Posterior cingulate gyrus (tissue), 11 donors: Measurements from ENCODE around the gene PLEKHO2.
"Not testable (repeated sequence)": the region's sequence is repeated elsewhere in the genome, so short reads cannot be mapped to it uniquely, and the experiment has no call there.

Source experiments
- DNase-seq, 10 donors: peaks; one replicate each; pipeline versions ENCODE4 v3.0.0 to v3.0.0-alpha.2; 2020 to 2021; ENCODE audit warnings: mixed read lengths in 3 of 10
- intact Hi-C: fragments of 100-400 bp; cut with DNase I; formaldehyde crosslinking; loops from one replicate; pipeline ENCODE4 v1.15.1; 2023

PLEKHO2 gene, protein sequence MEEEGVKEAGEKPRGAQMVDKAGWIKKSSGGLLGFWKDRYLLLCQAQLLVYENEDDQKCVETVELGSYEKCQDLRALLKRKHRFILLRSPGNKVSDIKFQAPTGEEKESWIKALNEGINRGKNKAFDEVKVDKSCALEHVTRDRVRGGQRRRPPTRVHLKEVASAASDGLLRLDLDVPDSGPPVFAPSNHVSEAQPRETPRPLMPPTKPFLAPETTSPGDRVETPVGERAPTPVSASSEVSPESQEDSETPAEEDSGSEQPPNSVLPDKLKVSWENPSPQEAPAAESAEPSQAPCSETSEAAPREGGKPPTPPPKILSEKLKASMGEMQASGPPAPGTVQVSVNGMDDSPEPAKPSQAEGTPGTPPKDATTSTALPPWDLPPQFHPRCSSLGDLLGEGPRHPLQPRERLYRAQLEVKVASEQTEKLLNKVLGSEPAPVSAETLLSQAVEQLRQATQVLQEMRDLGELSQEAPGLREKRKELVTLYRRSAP

GRCh38 chr15:64841344-64842095 is at the start of gene PLEKHO2:
PLEKHO2 (plus strand) TSS chr15:64841915; CDS start chr15:64842017, 102 bp downstream.
- intact Hi-C loops: loop anchor here (2.0 to 5.0 kb wide), 2 partner anchors 15 to 56 kb away; no protein-coding TSS in a partner anchor
- DNase-seq: peak; percentile 82 to 98 (median 89)

- DNase-seq: no peak
- intact Hi-C loops: no loop called here
These were observed 49.4 kb upstream of the PLEKHO2 start for GRCh38 chr15:64792282-64792681.

- not testable (repeated sequence) for DNase-seq
These were observed 46.4 kb upstream of the PLEKHO2 start for GRCh38 chr15:64795299-64795698.

GRCh38 chr15:64795921-64796320 is 45.8 kb upstream of the PLEKHO2 start:
- DNase-seq, intact Hi-C loops: not testable (repeated sequence)

More at GRCh38 chr15:64795299-64795698, 46.4 kb upstream of the PLEKHO2 start:
- intact Hi-C loops: not testable (repeated sequence)

GRCh38 chr15:64798905-64799304 is 42.8 kb upstream of the PLEKHO2 start:
- DNase-seq, intact Hi-C loops: not testable (repeated sequence)

DNA sequence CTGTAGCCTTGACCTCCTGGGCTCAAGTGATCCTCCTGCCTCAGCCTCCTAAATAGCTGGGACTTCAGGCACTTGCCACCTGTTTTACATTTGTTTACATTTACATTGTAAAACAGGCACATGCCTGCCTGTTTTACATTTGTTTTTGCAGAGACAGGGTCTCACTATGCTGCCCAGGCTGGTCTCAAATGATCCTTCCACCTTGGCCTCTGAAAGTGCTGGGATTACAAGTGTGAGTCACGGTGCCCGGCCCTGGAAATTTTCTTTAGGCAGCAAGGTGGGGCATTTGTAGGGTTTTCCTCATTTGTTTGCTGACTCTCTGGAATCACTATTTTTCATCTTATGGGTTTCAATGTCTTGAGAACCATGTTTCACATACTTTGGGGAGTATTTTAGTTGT is 41.2 kb upstream of the PLEKHO2 start:
- no peak for DNase-seq
- intact Hi-C loops: no loop called here

GRCh38 chr15:64803526-64803925 is 38.2 kb upstream of the PLEKHO2 start:
- DNase-seq: no peak

DNA sequence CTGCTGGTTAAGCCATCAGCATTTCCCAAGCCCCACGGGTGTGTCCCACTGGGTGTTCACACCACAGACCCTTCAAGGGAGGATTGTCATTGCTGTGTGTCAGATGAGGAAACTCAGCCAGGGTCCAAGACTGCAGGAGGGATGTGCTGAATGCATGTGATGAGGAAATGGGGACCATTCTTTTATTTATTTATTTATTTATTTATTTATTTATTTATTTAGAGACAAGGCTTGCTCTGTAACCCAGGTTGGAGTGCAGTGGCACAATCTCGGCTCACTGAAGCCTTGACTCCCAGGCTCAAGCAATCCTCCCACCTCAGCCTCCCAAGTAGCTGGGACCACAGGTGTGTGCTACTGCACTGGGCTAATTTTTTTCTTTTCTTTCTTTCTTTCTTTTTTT is 37.1 kb upstream of the PLEKHO2 start:
- no peak for DNase-seq
- intact Hi-C loops: no loop called here

More at GRCh38 chr15:64803526-64803925, 38.2 kb upstream of the PLEKHO2 start:
- intact Hi-C loops: no loop called here

- no peak for DNase-seq
- intact Hi-C loops: no loop called here
These were observed 35.2 kb upstream of the PLEKHO2 start for GRCh38 chr15:64806509-64806908.

DNA sequence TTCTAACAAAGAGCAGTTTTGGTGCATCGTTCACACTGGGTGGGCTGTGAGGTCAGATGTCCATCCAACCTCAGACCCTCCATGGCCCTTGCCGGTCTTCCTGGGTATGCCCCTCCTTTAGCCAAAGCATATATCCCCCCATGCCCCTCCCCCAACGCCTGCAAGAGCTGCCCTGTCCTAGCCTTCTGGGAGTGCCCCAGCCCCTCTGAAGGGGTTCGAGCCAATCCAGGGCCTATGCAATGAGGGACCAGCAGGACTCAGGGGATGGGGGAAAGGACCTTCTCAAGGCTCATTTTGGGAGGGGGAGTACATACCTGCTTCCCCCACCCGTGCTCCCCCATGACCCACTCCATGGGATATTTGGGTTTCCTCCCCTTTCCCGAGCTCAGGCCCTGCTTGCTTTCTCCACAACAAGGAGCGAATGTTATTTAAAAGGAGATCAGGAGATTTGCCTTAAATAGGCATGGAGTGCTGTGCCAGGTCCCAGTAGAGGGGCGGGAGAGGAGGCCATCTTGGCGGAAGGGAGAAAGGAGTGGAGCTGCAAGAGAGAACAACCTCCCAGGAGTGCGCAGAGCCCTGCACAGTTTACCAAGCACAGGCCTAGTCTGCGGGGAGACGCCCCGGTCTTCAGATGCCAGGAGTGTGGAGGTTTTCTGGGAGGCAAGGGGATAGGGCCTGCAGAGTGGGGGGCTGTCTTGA is 34.5 kb upstream of the PLEKHO2 start:
- intact Hi-C loops: no loop called here

DNA sequence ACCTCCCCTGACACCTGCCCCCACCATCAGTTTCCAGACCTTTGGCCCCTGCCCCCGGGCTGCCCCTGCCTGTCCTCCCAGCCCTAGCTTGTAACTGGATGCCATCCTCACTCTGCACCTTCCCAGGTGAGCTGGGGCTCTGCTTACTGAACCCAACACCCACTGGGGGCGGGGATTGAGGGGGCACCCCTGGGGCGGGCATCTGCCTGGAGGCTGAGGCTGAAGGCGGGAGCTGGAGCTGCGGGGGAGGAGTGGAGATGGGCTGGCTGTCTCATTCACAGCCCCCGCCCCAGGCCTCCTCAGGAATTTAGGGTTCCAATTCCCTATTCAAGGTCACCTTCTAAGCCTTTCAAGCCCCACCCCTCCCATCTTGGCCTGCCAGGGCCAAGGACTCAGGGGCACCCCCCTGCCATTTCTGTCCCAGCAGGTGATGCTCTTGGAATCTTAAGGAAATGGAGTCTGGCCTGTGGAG is 33.9 kb upstream of the PLEKHO2 start:
- DNase-seq: no peak
- intact Hi-C loops: no loop called here

More for the DNA sequence above, 34.5 kb upstream of the PLEKHO2 start:
- DNase-seq: no peak

GRCh38 chr15:64808785-64809453 is 32.8 kb upstream of the PLEKHO2 start:
- intact Hi-C loops: no loop called here
- no peak for DNase-seq

- peak; percentile 43 to 96 (median 86) for DNase-seq
- intact Hi-C loops: loop anchor here (1.0 kb wide), 1 partner anchor 79 kb away; no protein-coding TSS in a partner anchor
These were observed 31.8 kb upstream of the PLEKHO2 start for GRCh38 chr15:64809649-64810496.

DNA sequence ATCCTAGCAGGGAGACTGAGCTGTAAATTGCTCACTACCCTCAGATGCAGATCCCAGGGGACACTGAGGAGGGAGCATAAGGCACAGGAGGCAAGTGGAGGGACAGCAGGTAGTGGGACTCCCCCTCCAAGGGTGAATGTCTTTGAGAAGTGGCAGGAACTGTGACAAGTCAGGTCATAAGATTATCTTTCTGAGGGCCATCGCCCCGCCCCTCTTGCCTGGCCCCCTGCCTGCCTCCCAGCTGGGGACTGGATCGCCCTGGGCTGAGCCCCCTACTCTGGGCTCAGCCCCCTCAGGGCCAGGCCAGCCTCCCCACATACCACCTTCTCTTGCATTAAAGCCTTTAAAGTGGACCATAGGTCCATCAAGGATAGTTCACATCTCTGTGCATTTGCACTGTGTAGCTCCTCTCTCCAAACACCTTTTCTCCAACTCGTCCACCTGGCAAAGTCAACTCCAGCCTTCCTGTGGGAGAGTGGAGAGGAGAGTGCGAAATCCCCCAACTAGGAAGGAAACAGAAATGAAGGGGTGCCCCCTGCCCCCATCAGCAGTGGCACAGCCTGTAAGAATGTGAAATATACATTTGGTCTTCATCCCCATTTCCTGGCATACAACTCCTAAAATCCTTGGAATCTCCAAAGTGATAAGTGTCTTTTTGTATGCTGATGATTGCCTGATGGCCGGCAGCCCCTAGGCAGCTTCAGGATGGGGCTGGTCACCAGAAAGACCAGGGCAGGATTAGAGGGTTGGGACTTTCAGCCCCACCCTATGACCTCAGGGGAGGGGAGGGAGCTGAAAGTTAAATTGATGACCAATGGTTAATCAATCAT is 31.0 kb upstream of the PLEKHO2 start:
- intact Hi-C loops: loop anchor here (1.0 kb wide), 1 partner anchor 79 kb away; no protein-coding TSS in a partner anchor
- DNase-seq: no peak

- DNase-seq: no peak
- intact Hi-C loops: no loop called here
These were observed 28.6 kb upstream of the PLEKHO2 start for GRCh38 chr15:64813075-64813474.

- DNase-seq, intact Hi-C loops: not testable (repeated sequence)
These were observed 27.4 kb upstream of the PLEKHO2 start for GRCh38 chr15:64814283-64814682.

DNA sequence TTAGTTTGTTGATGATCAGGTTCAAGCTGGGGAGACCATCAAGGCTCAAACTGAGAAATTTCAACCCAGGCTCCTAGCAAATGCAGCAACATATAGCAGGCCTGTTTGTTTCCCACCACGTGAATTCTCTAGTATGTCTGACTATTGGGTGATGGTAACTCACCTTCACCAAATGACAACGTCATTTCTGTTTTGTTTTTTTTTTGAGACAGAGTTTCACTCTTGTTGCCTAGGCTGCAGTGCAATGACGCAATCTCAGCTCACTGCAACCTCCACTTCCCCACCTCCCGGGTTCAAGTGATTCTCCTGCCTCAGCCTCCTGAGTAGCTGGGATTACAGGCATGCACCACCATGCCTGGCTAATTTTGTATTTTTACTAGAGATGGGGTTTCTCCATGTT is 26.8 kb upstream of the PLEKHO2 start:
- DNase-seq, intact Hi-C loops: not testable (repeated sequence)

GRCh38 chr15:64816452-64816851 is 25.3 kb upstream of the PLEKHO2 start:
- DNase-seq: no peak
- intact Hi-C loops: no loop called here
